ENCODE data around the gene TOM1L2. TPM values are rescaled to one million over a fixed set of nuclear protein-coding genes. Genes with fewer than 3 reads are reported as not detected.

TOM1L2 gene
- total and polyA plus RNA-seq, 12 donors = 29.6 to 437 (median 67.7) TPM

GRCh38 chr17:17874478-17874877 lies 97.7 kb downstream of the TOM1L2 start:
- 14 to 19% (median 16%) methylated on average over 1 of the region's 1 CpG for WGBS, 4 donors
- Histone ChIP-seq H3K36me3 (replicated peaks in 1 of 2) (peaks cover 0 to 25% of the 10 kb centered on the region in 2 donors), H3K9me3 (replicated peaks in 1 of 3) (no peaks in the 10 kb centered on the region), H3K4me3 (no peak overlapping the region), H3K4me1 (replicated peaks in 1 of 2) (peaks cover 33 to 74% of the 10 kb centered on the region in 2 donors), H3K27me3 (no peaks in the 10 kb centered on the region), H3K27ac (peak overlapping the region in 2 of 5 donors; percentile 63 to 93)
- DNase-seq = peak in 5 of 7 donors; percentile 46 to 60 (median 53)
- no peak for TF ChIP-seq POLR2A (IDR thresholded peaks at IDR 0.05)
- no peak for TF ChIP-seq CTCF (IDR thresholded peaks at IDR 0.05)
- intact Hi-C loops (cut with DNase I) = no loop called here

- Histone ChIP-seq H3K36me3 (replicated peaks in 1 of 2) (peaks cover 0 to 15% of the 10 kb centered on the region in 2 donors), H3K27ac (peak overlapping the region in 3 of 5 donors; percentile 37 to 93 (median 47)), H3K4me3 (no peak overlapping the region), H3K9me3 (replicated peaks in 1 of 3) (no peaks in the 10 kb centered on the region), H3K4me1 (replicated peaks in 1 of 2) (peaks cover 28 to 66% of the 10 kb centered on the region in 2 donors), H3K27me3 (no peaks in the 10 kb centered on the region)
- TF ChIP-seq CTCF (IDR thresholded peaks at IDR 0.05) (no peak), POLR2A (IDR thresholded peaks at IDR 0.05) (no peak)
- DNase-seq = no peak
- WGBS, 4 donors = 59 to 76% (median 63%) methylated on average over 7 to 8 of the region's 8 CpGs
- intact Hi-C loops (cut with DNase I) = no loop called here
These were observed 98.7 kb downstream of the TOM1L2 start for GRCh38 chr17:17873450-17873991.

- peak in 1 of 7 donors; percentile 43 for DNase-seq
- Histone ChIP-seq H3K36me3 (replicated peaks in 1 of 2) (peaks cover 0 to 15% of the 10 kb centered on the region in 2 donors), H3K9me3 (replicated peaks in 1 of 3) (no peaks in the 10 kb centered on the region), H3K4me3 (no peak overlapping the region), H3K4me1 (replicated peaks in 1 of 2) (peaks cover 23 to 66% of the 10 kb centered on the region in 2 donors), H3K27ac (peak overlapping the region in 3 of 5 donors; percentile 37 to 93 (median 47)), H3K27me3 (no peaks in the 10 kb centered on the region)
- intact Hi-C loops (cut with DNase I) = no loop called here
- 68 to 87% (median 81%) methylated on average over 6 to 9 of the region's 9 CpGs for WGBS, 4 donors
- no peak for TF ChIP-seq CTCF (IDR thresholded peaks at IDR 0.05)
- TF ChIP-seq POLR2A (IDR thresholded peaks at IDR 0.05) = no peak
These were observed 99.5 kb downstream of the TOM1L2 start for GRCh38 chr17:17872547-17873345.

- H3K4me1 ChIP-seq (replicated peaks in 1 of 2) = peaks cover 17 to 61% of the 10 kb centered on the region in 2 donors
- no peaks in the 10 kb centered on the region for H3K27me3 ChIP-seq
- TF ChIP-seq POLR2A (IDR thresholded peaks at IDR 0.05) = no peak
- no peak for TF ChIP-seq CTCF (IDR thresholded peaks at IDR 0.05)
- intact Hi-C loops (cut with DNase I) = no loop called here
- H3K9me3 ChIP-seq (replicated peaks in 1 of 3) = no peaks in the 10 kb centered on the region
- 86 to 95% (median 92%) methylated on average over 3 of the region's 3 CpGs for WGBS, 4 donors
- H3K27ac ChIP-seq = no peak overlapping the region
- peaks cover 0 to 21% of the 10 kb centered on the region in 2 donors for H3K36me3 ChIP-seq (replicated peaks in 1 of 2)
- no peak overlapping the region for H3K4me3 ChIP-seq
- DNase-seq = no peak
These were observed 100.3 kb downstream of the TOM1L2 start for GRCh38 chr17:17871913-17872312.

Data from adrenal gland (tissue), 12 donors.